GM23338 (cell line): ENCODE data around the gene ALDH1A1. TPM values are rescaled to one million over a fixed set of nuclear protein-coding genes. Genes with fewer than 3 reads are reported as not detected.
A peak's percentile ranks its signal among the peaks of the same experiment; 100 is the strongest.

ENCODE experiments used
- ATAC-seq: fragments of 200-7000 bp; cut with Tn5 transposase; 3 replicates; pipeline ENCODE4 v1.9.1; 2020
- DNase-seq: peaks from one replicate; pipeline ENCODE4 v3.0.0-alpha.2; 2015; ENCODE audit warnings: low spot score
- H2AFZ ChIP-seq: fragments of 200-600 bp; sonication (generic); 2 replicates; pipeline ENCODE4 v1.8.0; 2016; ENCODE audit warnings: antibody characterized with exemption, mild to moderate bottlenecking, moderate library complexity
- H3F3A ChIP-seq: fragments of 200-600 bp; sonication (generic); replicated peaks from 2 replicates; pipeline ENCODE4 v1.8.0; 2017; ENCODE audit warnings: antibody characterized with exemption, mixed run types, low read depth
- H3K27ac ChIP-seq: fragments of 200-600 bp; sonication (generic); 2 replicates; pipeline ENCODE4 v1.6.1; 2016; ENCODE audit warnings: low read depth
- H3K27me3 ChIP-seq: fragments of 200-600 bp; sonication (generic); 2 replicates; pipeline ENCODE4 v1.8.0; 2016; ENCODE audit warnings: mild to moderate bottlenecking, mixed run types, moderate library complexity; ENCODE audit not compliant: insufficient read depth
- H3K36me3 ChIP-seq: fragments of 200-600 bp; sonication (generic); 2 replicates; pipeline ENCODE4 v1.8.0; 2016; ENCODE audit warnings: mild to moderate bottlenecking; ENCODE audit not compliant: insufficient read depth
- H3K4me1 ChIP-seq: fragments of 200-600 bp; sonication (generic); 2 replicates; pipeline ENCODE4 v1.8.0; 2016; ENCODE audit warnings: mild to moderate bottlenecking, moderate library complexity; ENCODE audit not compliant: insufficient read depth
- H3K4me2 ChIP-seq: fragments of 200-600 bp; sonication (generic); 2 replicates; pipeline ENCODE4 v1.7.1; 2017; ENCODE audit warnings: mixed run types
- H3K4me3 ChIP-seq: fragments of 200-600 bp; sonication (generic); 2 replicates; pipeline ENCODE4 v1.6.1; 2016; ENCODE audit warnings: mixed run types
- H3K79me2 ChIP-seq: fragments of 200-600 bp; sonication (generic); replicated peaks from 2 replicates; pipeline ENCODE4 v1.8.0; 2017; ENCODE audit warnings: mild to moderate bottlenecking; ENCODE audit not compliant: insufficient read depth
- H3K9me2 ChIP-seq: fragments of 200-600 bp; sonication (generic); 2 replicates; pipeline ENCODE4 v1.8.0; 2017; ENCODE audit not compliant: insufficient read depth
- H4K20me1 ChIP-seq: fragments of 200-600 bp; sonication (generic); replicated peaks from 2 replicates; pipeline ENCODE4 v1.8.0; 2017; ENCODE audit warnings: mild to moderate bottlenecking; ENCODE audit not compliant: insufficient read depth
- H3K27ac Mint-ChIP-seq: 2 replicates; pipeline ENCODE4 v1.8.0; 2020; ENCODE audit warnings: inconsistent platforms, mild to moderate bottlenecking, moderate library complexity, mixed read lengths
- H3K27me3 Mint-ChIP-seq: 3 replicates; pipeline ENCODE4 v1.8.0; 2022; ENCODE audit warnings: low read depth, mild to moderate bottlenecking, moderate library complexity, mixed read lengths, inconsistent platforms; ENCODE audit not compliant: insufficient read depth, poor library complexity
- H3K36me3 Mint-ChIP-seq: 3 replicates; pipeline ENCODE4 v1.8.0; 2021; ENCODE audit warnings: low read depth, mild to moderate bottlenecking, inconsistent platforms, moderate library complexity, mixed read lengths
- H3K4me1 Mint-ChIP-seq: 3 replicates; pipeline ENCODE4 v1.8.0; 2020; ENCODE audit warnings: mild to moderate bottlenecking, inconsistent platforms, mixed read lengths
- H3K4me3 Mint-ChIP-seq: 3 replicates; pipeline ENCODE4 v1.8.0; 2021; ENCODE audit warnings: moderate library complexity, mild to moderate bottlenecking, inconsistent platforms, mixed read lengths
- H3K9me3 Mint-ChIP-seq: 3 replicates; pipeline ENCODE4 v1.8.0; 2020; ENCODE audit warnings: moderate library complexity, mild to moderate bottlenecking, inconsistent platforms, mixed read lengths
- CREB1 ChIP-seq: fragments of 250-450 bp; sonication (Bioruptor Pico); IDR thresholded peaks from 2 replicates; pipeline ENCODE4 v1.5.0; 2020; ENCODE audit warnings: low read depth, mild to moderate bottlenecking, moderate library complexity
- CTCF ChIP-seq, 2 experiments: fragments of 200-600 bp in 1 of 2; sonication (generic) in 1 of 2; conservative IDR thresholded peaks; 2 replicates each; pipeline versions ENCODE4 v1.5.1 to v1.6.1; 2016 to 2017; ENCODE audit warnings: antibody characterized with exemption in 2 of 2, low read depth in 2 of 2, mild to moderate bottlenecking in 2 of 2, moderate library complexity in 1 of 2
- ETS1 ChIP-seq: IDR thresholded peaks from 2 replicates; pipeline ENCODE4 v1.6.1; 2016; ENCODE audit warnings: antibody characterized with exemption
- EZH2 ChIP-seq: fragments of 200-600 bp; sonication (generic); IDR thresholded peaks from one replicate; pipeline ENCODE4 v1.8.0; 2017; ENCODE audit warnings: antibody characterized with exemption, mild to moderate bottlenecking, low read depth; ENCODE audit not compliant: unreplicated experiment
- EZH2phosphoT487 ChIP-seq: fragments of 200-600 bp; sonication (generic); IDR thresholded peaks from one replicate; pipeline ENCODE4 v1.8.1; 2018; ENCODE audit warnings: antibody characterized with exemption; ENCODE audit not compliant: unreplicated experiment
- JUNB ChIP-seq: IDR thresholded peaks from one replicate; pipeline ENCODE4 v1.6.1; 2016; ENCODE audit warnings: antibody characterized with exemption; ENCODE audit not compliant: unreplicated experiment
- POLR2AphosphoS5 ChIP-seq: IDR thresholded peaks from 2 replicates; pipeline ENCODE4 v1.6.1; 2016; ENCODE audit warnings: antibody characterized with exemption, low read depth
- REST ChIP-seq: IDR thresholded peaks from one replicate; pipeline ENCODE4 v1.6.1; 2018; ENCODE audit warnings: antibody characterized with exemption; ENCODE audit not compliant: unreplicated experiment
- STAT1 ChIP-seq: IDR thresholded peaks from one replicate; pipeline ENCODE4 v1.6.1; 2016; ENCODE audit warnings: antibody characterized with exemption; ENCODE audit not compliant: unreplicated experiment
- ZNF114 ChIP-seq: fragments of 250-450 bp; sonication (Bioruptor Pico); IDR thresholded peaks from 2 replicates; pipeline ENCODE4 v1.5.0; 2020; ENCODE audit warnings: mild to moderate bottlenecking, moderate library complexity
- ZNF331 ChIP-seq: fragments of 250-450 bp; sonication (Bioruptor Pico); IDR thresholded peaks from 2 replicates; pipeline ENCODE4 v1.5.0; 2020; ENCODE audit warnings: low read depth, mild to moderate bottlenecking, moderate library complexity
- polyA plus RNA-seq: library from polyadenylated mRNA; unstranded; fragments of >200 nt; fragmentation: Nextera tagmentation; extraction: Ambion mirVana; gene quantifications from 2 replicates; pipeline ENCODE4 v1.2.1, GENCODE V29; 2016
- total RNA-seq: library from RNA; depleted of rRNA; stranded (reverse); fragments of >200 nt; shearing (Covaris generic); gene quantifications from 2 replicates; pipeline ENCODE4 v1.2.3, GENCODE V29; 2014

The ALDH1A1 gene
- total and polyA plus RNA-seq, 2 experiments from 2014 or later: 2.1 to 3.4 TPM

GRCh38 chr9:72902268-72902667, 50.6 kb downstream of the ALDH1A1 start (continued):
- TF ChIP-seq EZH2 (no peak), EZH2phosphoT487 (no peak), ZNF114 (no peak), CTCF (conservative IDR thresholded peaks at IDR 0.05; ENCODE audit: low read depth in 2 of 2) (no peak)

GRCh38 chr9:72899734-72900477, 52.9 kb downstream of the ALDH1A1 start:
- TF ChIP-seq ZNF114 (no peak), ZNF331 (no peak)
- peaks cover 2% of the 10 kb centered on the region for H3K27me3 Mint-ChIP-seq

GRCh38 chr9:72898784-72899733, 53.8 kb downstream of the ALDH1A1 start:
- no peaks in the 10 kb centered on the region for H3K27me3 ChIP-seq
- no peak overlapping the region for H3K27ac ChIP-seq
- H3K36me3 ChIP-seq: no peaks in the 10 kb centered on the region
- Mint-ChIP-seq H3K9me3 (no peaks in the 10 kb centered on the region), H3K4me1 (no peaks in the 10 kb centered on the region), H3K27me3 (peaks cover 2% of the 10 kb centered on the region), H3K27ac (no peak overlapping the region), H3K4me3 (no peak overlapping the region), H3K36me3 (no peaks in the 10 kb centered on the region)
- no peak overlapping the region for H3K4me3 ChIP-seq
- H3K79me2 ChIP-seq: no peaks in the 10 kb centered on the region
- ATAC-seq: no peak
- H2AFZ ChIP-seq: no peak overlapping the region
- no peaks in the 10 kb centered on the region for H3K9me2 ChIP-seq
- no peaks in the 10 kb centered on the region for H3K4me1 ChIP-seq
- DNase-seq: no peak
- H3F3A ChIP-seq: no peaks in the 10 kb centered on the region
- H3K4me2 ChIP-seq: no peak overlapping the region
- no peaks in the 10 kb centered on the region for H4K20me1 ChIP-seq
- TF ChIP-seq POLR2AphosphoS5: no peak
- TF ChIP-seq REST: no peak
- no peak for TF ChIP-seq CREB1 (CRISPR knock-in tag)
- no peak for TF ChIP-seq STAT1
- TF ChIP-seq ETS1: no peak
- no peak for TF ChIP-seq JUNB
- no peak for TF ChIP-seq EZH2
- no peak for TF ChIP-seq CTCF (conservative IDR thresholded peaks at IDR 0.05; ENCODE audit: low read depth in 2 of 2)
- no peak for TF ChIP-seq ZNF114
- no peak for TF ChIP-seq EZH2phosphoT487
- TF ChIP-seq ZNF331: no peak

More at GRCh38 chr9:72899734-72900477, 52.9 kb downstream of the ALDH1A1 start:
- no peak overlapping the region for H3K4me3 Mint-ChIP-seq
- H3K27ac Mint-ChIP-seq: no peak overlapping the region
- Histone ChIP-seq H3K4me1 (no peaks in the 10 kb centered on the region), H3K27ac (no peak overlapping the region), H4K20me1 (no peaks in the 10 kb centered on the region), H3K9me2 (no peaks in the 10 kb centered on the region), H2AFZ (no peak overlapping the region), H3K27me3 (no peaks in the 10 kb centered on the region), H3F3A (no peaks in the 10 kb centered on the region), H3K4me3 (no peak overlapping the region), H3K79me2 (no peaks in the 10 kb centered on the region), H3K4me2 (no peak overlapping the region), H3K36me3 (no peaks in the 10 kb centered on the region)
- no peaks in the 10 kb centered on the region for H3K9me3 Mint-ChIP-seq
- no peak for DNase-seq
- H3K4me1 Mint-ChIP-seq: no peaks in the 10 kb centered on the region
- H3K36me3 Mint-ChIP-seq: no peaks in the 10 kb centered on the region
- ATAC-seq: peak; percentile 47; the same call in 2 of the 3 replicates
